ENCODE results near the gene MYCN. TPM values are rescaled to one million over a fixed set of nuclear protein-coding genes. Genes with fewer than 3 reads are reported as not detected.

Gene MYCN
- total RNA-seq, 1 experiment from 2014 or later = 68.3 TPM

- no peak for TF ChIP-seq CTCF (IDR thresholded peaks at IDR 0.05)
- no peak for TF ChIP-seq ESRRA (CRISPR knock-in tag; IDR thresholded peaks at IDR 0.05; ENCODE audit: borderline replicate concordance)
- no peak for TF ChIP-seq ARID4B (CRISPR knock-in tag; IDR thresholded peaks at IDR 0.05; ENCODE audit: borderline replicate concordance)
- TF ChIP-seq ZNF425 (CRISPR knock-in tag; conservative IDR thresholded peaks at IDR 0.05) = no peak
- TF ChIP-seq FOXP4 (CRISPR knock-in tag; IDR thresholded peaks at IDR 0.05) = no peak
- TF ChIP-seq PRDM15 (CRISPR knock-in tag; IDR thresholded peaks at IDR 0.05) = no peak
- TF ChIP-seq MYBL2 (CRISPR knock-in tag; IDR thresholded peaks at IDR 0.05) = no peak
- no peak for TF ChIP-seq ATF1 (CRISPR knock-in tag; IDR thresholded peaks at IDR 0.05)
- no peak for TF ChIP-seq ZBTB21 (CRISPR knock-in tag; IDR thresholded peaks at IDR 0.05; ENCODE audit: borderline replicate concordance)
Observed at GRCh38 chr2:15933184-15933845, 7.0 kb upstream of the MYCN start (continued).

- no peaks in the 10 kb centered on the region for H3K27me3 Mint-ChIP-seq (ENCODE audit: low read depth)
- ChIA-PET POLR2A (no interaction called here), CTCF (no interaction called here)
- H3K36me3 Mint-ChIP-seq = peaks cover 12% of the 10 kb centered on the region; the same call in 1 of the 2 replicates
- no peak for DNase-seq (ENCODE audit: low spot score)
- peaks cover 54% of the 10 kb centered on the region for H3K4me1 Mint-ChIP-seq
- no peak for ATAC-seq
- peaks cover 12% of the 10 kb centered on the region for H3K9me3 Mint-ChIP-seq
- H3K4me3 Mint-ChIP-seq = no peak overlapping the region
- H3K27ac Mint-ChIP-seq = no peak overlapping the region
- TF ChIP-seq SMAD4 (CRISPR knock-in tag; IDR thresholded peaks at IDR 0.05) (no peak), ARID4B (CRISPR knock-in tag; IDR thresholded peaks at IDR 0.05; ENCODE audit: borderline replicate concordance) (no peak), IRF2 (CRISPR knock-in tag; IDR thresholded peaks at IDR 0.05; ENCODE audit: borderline replicate concordance, low read depth) (no peak), CDX4 (CRISPR knock-in tag; IDR thresholded peaks at IDR 0.05; ENCODE audit: borderline replicate concordance) (no peak), MXD4 (CRISPR knock-in tag; IDR thresholded peaks at IDR 0.05; ENCODE audit: borderline replicate concordance) (no peak), TCF7 (CRISPR knock-in tag; IDR thresholded peaks at IDR 0.05; ENCODE audit: low read depth) (no peak)
Observed at GRCh38 chr2:15934291-15934945, 5.9 kb upstream of the MYCN start.

Measured in WTC11 (cell line).